Mesenchymal stem cell (in vitro differentiated cells and primary cell): Measurements from ENCODE around the gene PSMG4.
"Not testable (repeated sequence)": the region's sequence is repeated elsewhere in the genome, so short reads cannot be mapped to it uniquely, and the experiment has no call there.

Experiments used
- DNase-seq: peaks from one replicate; pipeline ENCODE4 v3.0.0-alpha.2; 2013
- H2AFZ ChIP-seq: one replicate; pipeline ENCODE4 v1.6.1; 2013; ENCODE audit warnings: low read depth, mild to moderate bottlenecking, control low read depth, inconsistent platforms, low read length, moderate library complexity
- H2AK5ac ChIP-seq: 2 replicates; pipeline ENCODE4 v1.6.1; 2013; ENCODE audit warnings: low read length, moderate library complexity, mild to moderate bottlenecking, inconsistent platforms; ENCODE audit not compliant: severe bottlenecking
- H2BK120ac ChIP-seq: one replicate; pipeline ENCODE4 v1.6.1; 2013; ENCODE audit warnings: low read depth, mild to moderate bottlenecking, inconsistent platforms, low read length, moderate library complexity
- H2BK12ac ChIP-seq, 2 experiments: one replicate each; pipeline ENCODE4 v1.6.1; 2013; ENCODE audit warnings: inconsistent platforms in 2 of 2, low read length in 2 of 2, mild to moderate bottlenecking in 2 of 2, moderate library complexity in 2 of 2, control low read depth in 1 of 2
- H2BK15ac ChIP-seq: one replicate; pipeline ENCODE4 v1.6.1; 2013; ENCODE audit warnings: mild to moderate bottlenecking, low read depth, inconsistent platforms; ENCODE audit not compliant: poor library complexity, severe bottlenecking
- H2BK5ac ChIP-seq: 2 replicates; pipeline ENCODE4 v1.6.1; 2013; ENCODE audit warnings: low read depth, mild to moderate bottlenecking, low read length, control low read depth, inconsistent platforms; ENCODE audit not compliant: poor library complexity, severe bottlenecking
- H3K14ac ChIP-seq, 2 experiments: one replicate each; pipeline ENCODE4 v1.6.1; 2013; ENCODE audit warnings: inconsistent platforms in 2 of 2, low read length in 2 of 2, control low read depth in 1 of 2, mild to moderate bottlenecking in 1 of 2, moderate library complexity in 1 of 2
- H3K18ac ChIP-seq, 2 experiments: one replicate each; pipeline ENCODE4 v1.6.1; 2013; ENCODE audit warnings: inconsistent platforms in 2 of 2, low read length in 2 of 2, control low read depth in 1 of 2, low read depth in 1 of 2, mild to moderate bottlenecking in 1 of 2
- H3K23ac ChIP-seq, 2 experiments: one replicate each; pipeline ENCODE4 v1.6.1; 2013; ENCODE audit warnings: inconsistent platforms in 2 of 2, low read length in 2 of 2, mild to moderate bottlenecking in 2 of 2, moderate library complexity in 2 of 2, control low read depth in 1 of 2
- H3K27ac ChIP-seq: 2 replicates; pipeline ENCODE4 v1.5.1; 2013; ENCODE audit warnings: mild to moderate bottlenecking, moderate library complexity, low read length, control low read depth, inconsistent platforms; ENCODE audit not compliant: poor library complexity, severe bottlenecking
- H3K27me3 ChIP-seq, 2 experiments: 2 replicates each; pipeline versions ENCODE4 v1.6.1 to v1.7.0; 2013; ENCODE audit warnings: low read length in 2 of 2, mild to moderate bottlenecking in 2 of 2, moderate library complexity in 2 of 2, control low read depth in 1 of 2, inconsistent platforms in 1 of 2; ENCODE audit not compliant: control insufficient read depth in 1 of 2, insufficient read depth in 1 of 2
- H3K36me3 ChIP-seq, 2 experiments: 2 replicates each; pipeline versions ENCODE4 v1.6.1 to v1.7.0; 2013; ENCODE audit warnings: low read length in 2 of 2, control low read depth in 1 of 2, inconsistent platforms in 1 of 2, low read depth in 1 of 2, mild to moderate bottlenecking in 1 of 2; ENCODE audit not compliant: insufficient read depth in 2 of 2, control insufficient read depth in 1 of 2
- H3K4ac ChIP-seq, 2 experiments: one replicate each; pipeline ENCODE4 v1.6.1; 2013; ENCODE audit warnings: inconsistent platforms in 2 of 2, low read length in 2 of 2, mild to moderate bottlenecking in 2 of 2, moderate library complexity in 2 of 2, control low read depth in 1 of 2, low read depth in 1 of 2
- H3K4me1 ChIP-seq: 2 replicates; pipeline ENCODE4 v1.6.1; 2013; ENCODE audit warnings: low read depth, low read length, control low read depth; ENCODE audit not compliant: control insufficient read depth, insufficient read depth
- H3K4me2 ChIP-seq: 2 replicates; pipeline ENCODE4 v1.6.1; 2013; ENCODE audit warnings: low read length, mild to moderate bottlenecking, inconsistent platforms; ENCODE audit not compliant: poor library complexity, severe bottlenecking
- H3K4me3 ChIP-seq, 2 experiments: 2 replicates each; pipeline versions ENCODE4 v1.5.1 to v1.7.0; 2013; ENCODE audit warnings: low read length in 2 of 2, mild to moderate bottlenecking in 2 of 2, control low read depth in 1 of 2, low read depth in 1 of 2; ENCODE audit not compliant: insufficient read depth in 1 of 2
- H3K79me1 ChIP-seq: replicated peaks from 2 replicates; pipeline ENCODE4 v1.6.1; 2013; ENCODE audit warnings: mild to moderate bottlenecking, control low read depth, low read length, inconsistent platforms; ENCODE audit not compliant: poor library complexity, severe bottlenecking
- H3K9ac ChIP-seq: 2 replicates; pipeline ENCODE4 v1.7.0; 2013; ENCODE audit warnings: mild to moderate bottlenecking, low read length, moderate library complexity
- H3K9me3 ChIP-seq: 2 replicates; pipeline ENCODE4 v1.7.0; 2013; ENCODE audit warnings: mild to moderate bottlenecking, low read length; ENCODE audit not compliant: control insufficient read depth
- H4K8ac ChIP-seq: one replicate; pipeline ENCODE4 v1.6.1; 2013; ENCODE audit warnings: inconsistent platforms, mild to moderate bottlenecking, low read length, moderate library complexity
- H4K91ac ChIP-seq: one replicate; pipeline ENCODE4 v1.6.1; 2013; ENCODE audit warnings: mild to moderate bottlenecking, low read length, inconsistent platforms
- WGBS: methylation state at CpG from one replicate; pipeline ENCODE4 v1.1.7; 2013; ENCODE audit warnings: mixed read lengths; 5-methylcytosine and 5-hydroxymethylcytosine counted together

The PSMG4 gene

GRCh38 chr6:3241745-3242144 lies 17.0 kb upstream of the PSMG4 start:
- H3K23ac ChIP-seq, H2BK15ac ChIP-seq, H2AFZ ChIP-seq, H3K4me1 ChIP-seq, H4K8ac ChIP-seq, H3K4me3 ChIP-seq, H3K27ac ChIP-seq, H3K36me3 ChIP-seq, DNase-seq, H3K9me3 ChIP-seq, H4K91ac ChIP-seq, H3K14ac ChIP-seq, H2BK5ac ChIP-seq, H2AK5ac ChIP-seq, H3K4ac ChIP-seq, H2BK12ac ChIP-seq, H3K18ac ChIP-seq, H3K9ac ChIP-seq, H3K4me2 ChIP-seq, H3K79me1 ChIP-seq, H2BK120ac ChIP-seq: not testable (repeated sequence)
- peaks cover 0 to 59% of the 10 kb centered on the region in 2 experiments for H3K27me3 ChIP-seq
- WGBS, result 100% methylated on average over 3 of the region's 4 CpGs

- Histone ChIP-seq H2BK12ac (no peak overlapping the region), H3K4me2 (no peak overlapping the region), H3K23ac (no peak overlapping the region), H2BK15ac (no peak overlapping the region), H3K9me3 (no peaks in the 10 kb centered on the region), H3K27me3 (peaks cover 0 to 50% of the 10 kb centered on the region in 2 experiments), H3K27ac (no peak overlapping the region), H3K79me1 (no peaks in the 10 kb centered on the region), H4K91ac (no peak overlapping the region), H4K8ac (no peak overlapping the region), H3K9ac (no peak overlapping the region), H3K36me3 (no peaks in the 10 kb centered on the region), H3K18ac (no peak overlapping the region), H3K4me1 (peaks cover 11% of the 10 kb centered on the region), H2AK5ac (no peak overlapping the region), H3K14ac (no peak overlapping the region), H3K4me3 (no peak overlapping the region), H2BK120ac (no peak overlapping the region), H2AFZ (no peak overlapping the region), H3K4ac (no peak overlapping the region), H2BK5ac (no peak overlapping the region)
- WGBS, result 86% methylated on average over 2 of the region's 4 CpGs
- DNase-seq, result no peak
Measured at GRCh38 chr6:3242768-3243167, 16.0 kb upstream of the PSMG4 start.

- Histone ChIP-seq H3K4ac (no peak overlapping the region), H3K14ac (no peak overlapping the region), H2BK15ac (no peak overlapping the region), H3K27me3 (peaks cover 0 to 42% of the 10 kb centered on the region in 2 experiments), H3K27ac (no peak overlapping the region), H4K8ac (no peak overlapping the region), H3K18ac (no peak overlapping the region), H3K36me3 (no peaks in the 10 kb centered on the region), H3K23ac (no peak overlapping the region), H3K4me1 (peaks cover 18% of the 10 kb centered on the region), H2AFZ (no peak overlapping the region), H3K9ac (no peak overlapping the region), H2AK5ac (no peak overlapping the region), H4K91ac (no peak overlapping the region), H3K79me1 (no peaks in the 10 kb centered on the region), H3K4me2 (no peak overlapping the region), H3K4me3 (no peak overlapping the region), H2BK120ac (no peak overlapping the region), H2BK5ac (no peak overlapping the region), H2BK12ac (no peak overlapping the region), H3K9me3 (no peaks in the 10 kb centered on the region)
- 97% methylated on average over 8 of the region's 8 CpGs for WGBS
- no peak for DNase-seq
Measured at GRCh38 chr6:3244003-3244831, 14.5 kb upstream of the PSMG4 start.

- peaks cover 20% of the 10 kb centered on the region for H3K4me1 ChIP-seq
- not testable (repeated sequence) for H3K9ac ChIP-seq, H3K23ac ChIP-seq, H3K36me3 ChIP-seq, H3K79me1 ChIP-seq, H3K4me2 ChIP-seq, H2AK5ac ChIP-seq, H2BK5ac ChIP-seq, H2AFZ ChIP-seq, DNase-seq, H3K27ac ChIP-seq, H2BK12ac ChIP-seq, H3K4me3 ChIP-seq, H2BK15ac ChIP-seq, H3K14ac ChIP-seq, H4K8ac ChIP-seq, H2BK120ac ChIP-seq, H3K18ac ChIP-seq, H3K4ac ChIP-seq, H4K91ac ChIP-seq, H3K9me3 ChIP-seq
- H3K27me3 ChIP-seq, result peaks cover 0 to 42% of the 10 kb centered on the region in 2 experiments
- 96% methylated on average over 4 of the region's 7 CpGs for WGBS
Measured at GRCh38 chr6:3244832-3245161, 13.9 kb upstream of the PSMG4 start.
